ENCODE results near the gene TBATA.
A peak's percentile ranks its signal among the peaks of the same experiment; 100 is the strongest.

The TBATA gene

DNA sequence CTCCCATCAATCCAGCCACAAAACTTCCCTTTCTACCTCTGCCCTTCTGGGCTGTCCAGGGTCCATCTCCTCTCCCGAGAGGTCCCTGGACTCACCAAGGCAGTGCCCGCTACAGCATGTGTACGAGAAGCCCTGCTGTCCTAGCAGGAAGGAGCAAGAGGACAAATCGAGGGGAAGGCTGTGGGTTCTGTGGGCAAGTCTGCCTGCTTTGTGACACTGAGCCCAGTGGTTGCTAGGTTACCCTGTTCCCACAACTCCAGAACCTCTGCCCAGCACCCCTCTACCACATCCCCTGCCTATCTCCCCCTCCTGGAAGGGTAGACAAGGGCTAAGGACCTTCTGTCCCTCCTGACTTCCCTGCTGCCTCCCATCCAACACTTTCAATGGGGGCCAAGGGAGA, at the start of gene TBATA:
Gene TBATA (minus strand): TSS at position 188 of the 400 bp plus-strand sequence. CDS start 1,998 bp downstream, outside the sequence.
- DNase-seq, result no peak

- no peak for DNase-seq
Measured at GRCh38 chr10:70834441-70835151, 49.4 kb upstream of the TBATA start.

DNA sequence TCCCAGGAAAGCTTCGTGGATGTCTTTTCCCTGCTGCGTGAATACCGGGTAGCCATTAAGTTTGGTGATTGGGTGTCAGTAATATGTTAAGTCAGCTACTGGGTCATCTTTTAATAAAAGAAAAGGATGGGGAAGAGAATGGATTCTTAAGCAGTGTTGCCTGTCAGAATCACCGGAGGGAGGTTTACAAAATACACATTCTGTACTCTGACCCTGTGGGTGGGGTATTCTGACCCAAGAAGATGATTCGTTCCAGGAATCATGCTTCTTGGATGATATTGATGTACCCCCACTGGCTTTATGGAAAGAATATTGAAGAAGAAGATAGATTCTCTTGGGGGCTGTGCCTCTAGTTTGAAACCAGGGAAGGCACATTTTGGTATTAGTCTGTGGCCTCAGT, 48.8 kb upstream of the TBATA start:
- DNase-seq, result no peak

DNA sequence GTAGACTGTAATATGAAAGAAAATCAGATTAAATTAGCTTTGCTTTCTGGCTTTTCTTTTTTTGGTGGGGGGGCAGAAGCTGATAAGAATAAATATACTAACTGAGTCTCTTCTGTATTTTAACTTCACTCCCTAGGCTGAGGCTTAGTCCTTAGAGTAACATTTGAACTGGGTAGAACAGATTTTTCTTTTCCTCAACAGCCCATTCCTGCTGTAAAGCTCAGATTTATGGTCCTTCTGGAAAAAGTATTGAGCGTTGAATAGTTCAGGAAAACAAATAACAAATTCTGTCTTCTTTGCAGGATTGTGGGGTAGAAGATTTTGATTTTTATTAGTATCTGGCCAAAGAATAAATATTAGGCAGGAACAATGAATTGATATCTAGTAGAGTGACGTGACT, 48.4 kb upstream of the TBATA start:
- no peak for DNase-seq

GRCh38 chr10:70832852-70833528, 47.8 kb upstream of the TBATA start:
- DNase-seq, result peak; percentile 44

GRCh38 chr10:70832221-70832620, 47.0 kb upstream of the TBATA start:
- no peak for DNase-seq

DNA sequence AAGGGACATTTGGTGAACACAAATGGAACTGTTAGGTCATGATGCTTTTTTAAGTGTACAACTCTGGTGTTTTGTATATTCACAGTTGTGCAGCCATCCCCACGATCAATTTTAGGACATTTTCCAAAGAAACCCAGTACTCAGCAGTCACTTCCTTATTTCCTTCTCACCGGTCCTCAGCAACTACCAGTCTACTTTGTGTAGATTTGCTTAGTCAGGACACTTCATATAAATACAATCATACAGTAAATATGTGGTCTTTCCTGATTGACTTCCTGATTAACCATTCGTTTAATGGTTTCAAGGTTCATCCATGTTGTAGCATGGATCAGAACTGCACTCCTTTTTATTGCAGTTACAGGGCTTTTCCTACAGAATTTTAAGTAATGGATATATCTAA, 45.0 kb upstream of the TBATA start:
- DNase-seq, result no peak

DNA sequence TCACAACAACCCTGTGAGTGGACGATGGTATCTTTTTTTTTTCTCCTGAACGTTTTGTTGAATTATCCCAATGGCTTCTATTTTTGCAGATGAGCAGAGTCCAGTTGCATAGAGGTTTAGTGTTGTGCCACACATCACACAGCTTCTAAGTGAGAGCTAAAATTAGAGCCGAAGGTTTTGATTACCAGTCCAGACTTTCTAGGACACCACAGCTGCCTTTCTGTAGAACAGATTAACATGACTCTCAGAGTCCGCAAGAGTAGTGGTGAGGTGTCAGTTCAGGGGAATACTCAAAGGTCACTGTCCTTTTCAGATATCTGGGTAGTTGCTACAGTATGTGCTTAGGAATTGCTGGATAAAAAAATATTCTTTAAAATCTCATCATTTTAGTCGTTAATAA, 44.4 kb upstream of the TBATA start:
- DNase-seq, result no peak

DNA sequence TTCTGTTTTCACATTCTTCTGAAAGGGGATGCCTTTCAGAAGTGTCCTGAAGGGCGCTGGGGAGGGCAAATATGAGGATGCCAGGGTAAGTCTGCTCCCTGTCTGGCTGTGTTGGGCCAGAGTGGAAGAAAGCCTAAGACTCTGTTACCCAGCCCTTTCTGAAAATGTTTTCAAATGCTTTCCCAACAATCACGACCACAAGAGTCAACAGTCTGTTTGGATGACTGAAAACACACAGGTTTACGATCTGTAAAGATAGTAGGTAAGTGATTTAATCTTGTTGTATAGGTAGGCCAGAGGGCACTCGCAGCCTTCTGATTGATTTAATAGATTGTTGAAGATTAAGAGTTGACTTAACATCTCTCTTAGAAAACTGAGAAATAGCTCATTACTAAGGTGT, 43.7 kb upstream of the TBATA start:
- no peak for DNase-seq

DNA sequence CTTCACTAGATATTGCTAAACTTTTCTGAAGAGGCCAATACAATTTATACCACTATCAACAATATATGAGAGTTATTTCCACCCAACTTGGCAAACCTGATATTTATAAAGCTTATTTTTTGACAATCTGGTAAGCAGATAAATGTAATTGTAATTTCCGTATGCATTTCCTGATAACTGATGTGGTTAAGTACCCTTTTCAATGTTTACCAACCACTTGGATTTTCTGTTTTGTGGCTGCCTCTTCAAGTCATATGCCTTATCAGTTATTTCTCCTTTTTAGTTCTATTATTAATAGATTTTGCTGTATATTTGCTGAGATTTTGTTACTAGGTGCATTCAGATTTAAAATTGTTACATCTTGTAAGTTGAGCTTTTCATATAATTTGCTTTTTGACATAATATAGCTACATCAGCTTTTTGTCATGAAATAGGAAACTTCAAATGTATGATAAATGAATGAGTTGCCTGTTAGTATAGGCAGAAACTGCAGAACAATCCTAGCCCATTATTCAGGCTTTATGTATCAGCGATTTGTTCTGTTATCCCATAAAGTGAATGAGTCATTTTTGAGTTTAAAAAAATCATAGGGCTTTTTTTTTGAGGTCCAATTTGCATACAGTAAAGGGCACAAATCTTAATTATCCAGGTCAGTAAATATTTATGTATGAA, 42.0 kb upstream of the TBATA start:
- no peak for DNase-seq

DNA sequence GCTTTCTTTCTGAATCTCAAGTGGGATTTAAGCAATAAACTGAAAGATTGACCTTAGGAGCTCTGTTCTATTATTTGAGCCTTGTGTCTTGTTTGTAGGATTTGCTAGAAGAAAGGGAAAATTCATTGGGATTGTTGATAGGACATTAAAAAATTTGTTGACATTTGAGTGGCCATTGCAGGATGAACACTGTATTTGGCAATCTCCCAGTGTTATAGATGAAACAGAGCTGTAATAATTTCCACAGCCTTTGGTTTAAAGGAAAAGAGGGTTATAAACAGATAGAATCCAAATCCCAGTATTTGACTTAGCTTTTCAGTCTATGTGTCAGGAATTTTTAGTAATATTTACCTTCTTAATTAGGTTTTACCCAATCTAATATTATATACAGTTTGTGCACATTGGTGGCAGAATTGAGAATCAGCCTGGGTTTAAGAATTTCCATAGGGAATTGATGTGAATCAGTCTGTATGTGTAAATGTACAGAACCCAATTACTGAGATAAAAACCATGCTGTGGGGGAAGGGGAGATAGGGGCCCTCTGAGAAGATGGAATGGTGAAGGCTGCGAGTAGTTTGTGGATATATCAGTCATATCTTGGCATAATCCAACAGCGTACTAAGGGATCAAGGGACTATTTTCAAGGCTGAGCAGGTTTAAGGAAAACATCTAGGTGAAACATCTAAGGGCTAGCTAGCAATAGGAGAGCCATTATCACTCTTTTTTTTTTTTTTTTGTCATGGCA, 37.1 kb upstream of the TBATA start:
- DNase-seq, result no peak

- peak; percentile 27 for DNase-seq
Measured at GRCh38 chr10:70820976-70821750, 36.0 kb upstream of the TBATA start.

DNA sequence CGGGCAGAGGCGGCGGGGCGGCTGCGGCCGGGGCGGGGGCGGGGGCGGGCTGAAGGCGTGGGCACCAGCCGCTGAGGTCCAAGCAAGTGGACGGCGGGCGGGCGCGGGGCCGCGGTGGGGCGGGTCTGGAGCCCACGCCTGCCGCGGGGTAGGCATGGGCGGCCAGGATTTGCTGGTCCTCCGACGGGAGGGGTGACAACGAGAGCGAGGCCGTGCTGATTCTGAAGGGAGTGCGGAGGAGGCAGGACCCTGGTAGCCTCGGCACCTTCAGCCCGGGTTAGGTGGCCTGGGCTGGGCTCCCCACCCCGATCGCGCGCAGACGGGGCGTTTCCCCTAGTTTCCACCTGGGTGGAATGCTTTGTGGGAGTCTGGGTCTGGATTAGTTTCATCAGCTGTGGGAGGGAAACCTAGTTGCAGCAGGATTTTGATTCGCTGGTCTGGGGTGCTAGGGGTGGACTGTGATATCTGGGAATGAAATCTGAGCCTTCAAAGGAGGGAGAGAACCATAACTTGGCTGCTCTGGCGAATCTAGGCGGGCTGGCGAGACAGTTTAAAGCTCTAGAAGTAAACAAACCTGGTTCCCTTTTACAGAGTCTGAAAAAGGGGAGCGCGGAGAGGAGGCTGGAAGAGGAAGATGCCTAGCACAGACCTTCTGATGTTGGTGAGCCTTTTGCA, 31.2 kb upstream of the TBATA start:
- peak; percentile 23 for DNase-seq

GRCh38 chr10:70815504-70816219, 30.5 kb upstream of the TBATA start, which contains the start of gene SGPL1:
Gene SGPL1 (plus strand): TSS chr10:70815948. CDS start chr10:70816854, 906 bp downstream.
- DNase-seq, result peak; percentile 87

- no peak for DNase-seq
Measured at GRCh38 chr10:70814126-70814525, 28.9 kb upstream of the TBATA start.

DNA sequence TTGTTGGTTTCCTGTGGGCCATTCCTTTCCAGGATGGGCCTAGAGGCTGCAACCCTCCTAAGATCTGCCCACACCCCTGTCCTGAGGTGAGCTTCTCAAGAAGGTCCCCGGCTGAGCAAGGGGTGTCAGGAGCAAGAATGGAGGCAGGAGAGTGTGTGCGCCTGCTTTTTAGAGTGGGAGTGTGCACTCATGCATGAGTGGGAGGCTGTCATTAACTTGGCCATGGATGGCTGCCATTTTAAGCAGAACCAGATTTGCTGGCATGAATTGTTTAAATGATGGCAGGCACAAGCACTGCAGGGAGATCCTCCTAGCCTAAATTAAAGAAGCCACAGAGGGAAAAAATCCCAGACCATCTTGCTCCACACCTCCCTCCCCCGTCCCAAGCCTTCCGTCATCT, 27.6 kb upstream of the TBATA start:
- DNase-seq, result no peak

DNA sequence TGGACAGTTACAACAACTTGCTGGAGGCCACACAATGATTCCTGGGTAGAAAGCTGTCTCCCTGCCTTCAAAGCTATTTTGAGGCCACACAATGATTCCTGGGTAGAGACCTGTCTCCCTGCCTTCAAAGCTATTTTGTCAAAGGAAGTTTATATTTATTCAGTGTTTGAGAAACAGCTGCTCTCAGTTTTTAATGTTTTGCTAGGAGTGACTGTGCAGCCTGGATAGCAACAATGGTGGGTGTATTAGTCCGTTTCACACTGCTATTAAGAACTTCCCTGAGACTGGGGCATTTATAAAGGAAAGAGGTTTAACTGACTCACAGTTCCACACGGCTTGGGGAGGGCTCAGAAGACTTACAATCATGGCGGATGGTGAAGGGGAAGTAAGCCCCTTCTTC, 26.7 kb upstream of the TBATA start:
- DNase-seq, result no peak

GRCh38 chr10:70810967-70811366, 25.8 kb upstream of the TBATA start:
- no peak for DNase-seq

DNA sequence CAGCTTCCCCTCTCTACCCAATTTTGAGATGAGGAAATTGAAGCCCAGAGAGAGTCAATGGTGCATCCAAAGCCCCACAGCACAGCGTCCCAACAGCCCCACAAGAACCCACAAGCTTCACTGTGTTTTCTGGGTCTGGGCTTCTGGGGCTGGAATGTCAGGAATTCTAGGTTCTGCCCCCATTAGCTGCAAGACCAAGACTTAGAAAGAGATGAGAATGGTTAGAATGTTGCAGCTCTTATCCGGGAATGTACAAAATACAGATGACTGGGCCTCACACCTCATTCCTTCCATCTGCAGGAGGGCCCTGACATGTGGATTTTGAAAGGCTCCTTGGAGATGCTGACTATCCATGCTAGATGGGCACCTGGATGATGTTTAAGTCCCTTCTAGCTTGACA, 24.5 kb upstream of the TBATA start:
- DNase-seq, result no peak

GRCh38 chr10:70809011-70809611, 23.9 kb upstream of the TBATA start:
- DNase-seq, result no peak

- no peak for DNase-seq
Measured at GRCh38 chr10:70807556-70807955, 22.4 kb upstream of the TBATA start.
